ENCODE results near the gene SSX2IP. TPM values are rescaled to one million over a fixed set of nuclear protein-coding genes. Genes with fewer than 3 reads are reported as not detected.

The SSX2IP gene
- total and polyA plus RNA-seq, 7 donors = 2.2 to 12.8 (median 7.3) TPM

DNA sequence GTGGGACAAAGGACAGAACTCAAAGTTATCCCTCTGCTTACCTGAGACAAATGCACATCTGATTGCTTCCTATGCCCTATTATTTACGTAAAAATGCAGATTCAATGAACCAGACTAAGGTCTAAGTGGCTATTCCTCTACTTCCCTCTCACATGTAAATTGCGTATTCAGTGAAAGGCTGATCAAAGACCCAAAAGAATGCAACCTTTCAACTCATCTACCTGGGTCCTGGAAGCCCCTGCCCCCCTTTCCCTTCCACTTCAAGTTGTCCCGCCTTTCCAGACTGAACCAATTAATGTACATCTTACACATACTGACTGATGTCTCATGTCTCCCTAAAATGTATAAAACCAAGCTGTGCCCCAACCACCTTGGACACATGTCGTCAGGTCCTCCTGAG is 14.6 kb downstream of the SSX2IP start:
- intact Hi-C loops (cut with DNase I) = no loop called here
- H3K27me3 ChIP-seq (ENCODE audit: insufficient read depth in 3 of 3, low read length in 2 of 3) = no peaks in the 10 kb centered on the region

GRCh38 chr1:84675106-84675505 is 15.2 kb downstream of the SSX2IP start:
- Histone ChIP-seq H3K9me3 (no peaks in the 10 kb centered on the region), H3K27me3 (ENCODE audit: insufficient read depth in 3 of 3, low read length in 2 of 3) (no peaks in the 10 kb centered on the region), H3K4me1 (no peaks in the 10 kb centered on the region), H3K4me3 (no peak overlapping the region), H3K27ac (no peak overlapping the region), H3K36me3 (ENCODE audit: insufficient read depth in 1 of 2, low read depth in 1 of 2) (no peaks in the 10 kb centered on the region)
- intact Hi-C loops (cut with DNase I) = no loop called here
- TF ChIP-seq, protein P1, sequence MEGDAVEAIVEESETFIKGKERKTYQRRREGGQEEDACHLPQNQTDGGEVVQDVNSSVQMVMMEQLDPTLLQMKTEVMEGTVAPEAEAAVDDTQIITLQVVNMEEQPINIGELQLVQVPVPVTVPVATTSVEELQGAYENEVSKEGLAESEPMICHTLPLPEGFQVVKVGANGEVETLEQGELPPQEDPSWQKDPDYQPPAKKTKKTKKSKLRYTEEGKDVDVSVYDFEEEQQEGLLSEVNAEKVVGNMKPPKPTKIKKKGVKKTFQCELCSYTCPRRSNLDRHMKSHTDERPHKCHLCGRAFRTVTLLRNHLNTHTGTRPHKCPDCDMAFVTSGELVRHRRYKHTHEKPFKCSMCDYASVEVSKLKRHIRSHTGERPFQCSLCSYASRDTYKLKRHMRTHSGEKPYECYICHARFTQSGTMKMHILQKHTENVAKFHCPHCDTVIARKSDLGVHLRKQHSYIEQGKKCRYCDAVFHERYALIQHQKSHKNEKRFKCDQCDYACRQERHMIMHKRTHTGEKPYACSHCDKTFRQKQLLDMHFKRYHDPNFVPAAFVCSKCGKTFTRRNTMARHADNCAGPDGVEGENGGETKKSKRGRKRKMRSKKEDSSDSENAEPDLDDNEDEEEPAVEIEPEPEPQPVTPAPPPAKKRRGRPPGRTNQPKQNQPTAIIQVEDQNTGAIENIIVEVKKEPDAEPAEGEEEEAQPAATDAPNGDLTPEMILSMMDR (IDR thresholded peaks at IDR 0.05) = no peak
- ATAC-seq = no peak
- WGBS, 3 donors = 45 to 51% (median 45%) methylated on average over 1 of the region's 1 CpG
- DNase-seq = no peak

More for the DNA sequence above, 14.6 kb downstream of the SSX2IP start:
- Histone ChIP-seq H3K27ac (no peak overlapping the region), H3K4me1 (no peaks in the 10 kb centered on the region), H3K36me3 (ENCODE audit: insufficient read depth in 1 of 2, low read depth in 1 of 2) (no peaks in the 10 kb centered on the region), H3K9me3 (no peaks in the 10 kb centered on the region), H3K4me3 (no peak overlapping the region)
- 91 to 97% (median 95%) methylated on average over 4 of the region's 4 CpGs for WGBS, 3 donors
- ATAC-seq (no peak), DNase-seq (no peak)
- TF ChIP-seq, protein P1 (IDR thresholded peaks at IDR 0.05) = no peak

DNA sequence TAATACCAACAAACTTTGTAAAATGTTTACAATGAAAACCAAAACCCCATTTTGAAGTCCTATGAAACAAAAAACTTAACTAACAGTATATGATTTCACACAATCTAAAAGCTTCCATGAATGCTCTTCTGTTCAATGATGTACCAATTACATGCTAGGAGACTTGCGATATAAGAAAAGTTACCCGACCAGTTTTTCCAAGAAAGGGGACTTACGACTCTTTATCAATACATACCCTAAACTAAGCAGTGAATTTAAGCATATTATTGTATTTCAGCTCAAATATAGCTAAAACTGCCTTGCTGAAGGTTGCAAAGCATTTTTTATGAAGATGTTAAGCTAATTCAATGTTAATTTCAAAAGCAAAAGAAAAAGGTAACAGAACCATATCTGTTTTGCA is 15.6 kb downstream of the SSX2IP start:
- intact Hi-C loops (cut with DNase I) = no loop called here
- no peaks in the 10 kb centered on the region for H3K4me1 ChIP-seq

DNA sequence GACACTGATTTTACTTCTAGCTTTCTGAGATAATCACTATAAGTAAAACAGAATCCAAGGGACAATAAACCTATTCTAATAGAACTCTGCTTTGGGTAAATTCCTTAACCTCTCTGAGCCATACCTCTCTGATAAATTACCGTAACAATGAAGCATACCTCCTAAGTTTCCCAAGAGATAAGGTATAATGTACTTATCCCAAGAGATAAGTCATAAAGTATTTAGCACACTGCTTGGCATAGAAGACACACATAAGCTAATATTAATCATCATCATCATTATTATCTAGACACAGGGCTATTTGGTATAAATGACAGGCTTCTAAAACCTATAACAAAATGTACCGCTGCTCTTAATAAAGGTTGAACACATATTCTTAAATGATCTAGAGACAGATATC is 16.2 kb downstream of the SSX2IP start:
- no peak overlapping the region for H3K27ac ChIP-seq
- TF ChIP-seq, protein P1 (IDR thresholded peaks at IDR 0.05) = no peak
- no peaks in the 10 kb centered on the region for H3K27me3 ChIP-seq (ENCODE audit: insufficient read depth in 3 of 3, low read length in 2 of 3)
- H3K36me3 ChIP-seq (ENCODE audit: insufficient read depth in 1 of 2, low read depth in 1 of 2) = no peaks in the 10 kb centered on the region
- DNase-seq (no peak), ATAC-seq (no peak)
- no peaks in the 10 kb centered on the region for H3K9me3 ChIP-seq
- H3K4me1 ChIP-seq = no peaks in the 10 kb centered on the region
- 92 to 98% (median 96%) methylated on average over 2 of the region's 2 CpGs for WGBS, 3 donors
- intact Hi-C loops (cut with DNase I) = no loop called here
- no peak overlapping the region for H3K4me3 ChIP-seq

More for the DNA sequence above, 15.6 kb downstream of the SSX2IP start:
- DNase-seq (no peak), ATAC-seq (no peak)
- 92 to 94% (median 93%) methylated on average over 3 of the region's 3 CpGs for WGBS, 3 donors
- Histone ChIP-seq H3K4me3 (no peak overlapping the region), H3K9me3 (no peaks in the 10 kb centered on the region), H3K36me3 (ENCODE audit: insufficient read depth in 1 of 2, low read depth in 1 of 2) (no peaks in the 10 kb centered on the region), H3K27me3 (ENCODE audit: insufficient read depth in 3 of 3, low read length in 2 of 3) (no peaks in the 10 kb centered on the region), H3K27ac (no peak overlapping the region)
- TF ChIP-seq, protein P1 (IDR thresholded peaks at IDR 0.05) = no peak
